Caki2 (cell line): Measurements from ENCODE around the gene CELF2. TPM values are rescaled to one million over a fixed set of nuclear protein-coding genes. Genes with fewer than 3 reads are reported as not detected.

Experiments used
- DNase-seq: peaks from one replicate; pipeline ENCODE4 v3.0.0-alpha.2; 2015; ENCODE audit warnings: low read depth
- in situ Hi-C: cut with HindIII; loops from 2 replicates; pipeline ENCODE4 v1.10.0; 2016; ENCODE audit warnings: low sequenced_read_pairs, low pct_unique_long_range_greater_than_20kb, mixed read lengths
- total RNA-seq: library from RNA; depleted of rRNA; stranded (reverse); fragments of >200 nt; shearing (Covaris generic); gene quantifications from 2 replicates; pipeline ENCODE4 v1.2.3, GENCODE V29; 2014; ENCODE audit warnings: low replicate concordance

The CELF2 gene
- total RNA-seq, 1 experiment from 2014 or later, result 0.10 TPM

DNA sequence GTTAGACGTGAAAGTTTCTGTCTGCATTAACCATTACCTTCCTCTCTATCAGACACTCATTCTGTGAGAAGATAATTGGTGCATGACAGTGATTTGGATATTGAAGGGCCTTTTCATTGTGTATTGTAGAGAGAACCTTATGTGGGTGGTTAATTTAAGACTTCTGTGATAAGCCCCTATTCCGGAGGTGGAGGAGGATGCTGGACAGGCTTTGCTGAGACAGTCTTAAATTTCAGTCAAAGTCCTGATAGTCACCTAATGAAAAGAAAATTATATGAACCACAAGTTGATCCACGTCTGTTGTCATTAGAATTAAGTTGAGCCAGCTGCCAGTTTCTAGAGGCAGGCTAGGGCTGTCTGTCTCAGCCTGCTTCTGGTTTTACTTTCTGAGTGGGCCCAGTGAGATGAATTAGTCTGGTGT is 62.9 kb downstream of the CELF2 start:
- no peak for DNase-seq
- in situ Hi-C loops, result no loop called here

DNA sequence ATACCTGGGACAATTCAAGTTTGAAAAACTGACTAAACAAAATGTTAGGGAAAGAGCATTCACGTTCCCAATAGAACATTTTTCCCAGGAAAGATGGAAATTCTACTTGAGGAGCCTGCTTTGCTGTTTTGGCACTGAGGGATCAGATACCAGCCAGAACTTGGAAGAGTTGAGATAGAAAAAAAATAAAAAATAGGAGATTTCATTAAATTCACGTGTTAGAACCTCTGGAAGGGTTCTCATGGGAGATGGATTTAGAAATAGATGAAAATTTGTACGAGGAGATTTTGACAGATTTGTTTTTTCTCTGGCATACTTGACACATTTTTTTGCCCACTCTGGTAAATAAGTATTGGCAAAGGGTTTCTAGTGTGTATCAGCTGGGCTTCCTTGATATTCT is 63.7 kb downstream of the CELF2 start:
- in situ Hi-C loops, result no loop called here
- DNase-seq, result no peak

DNA sequence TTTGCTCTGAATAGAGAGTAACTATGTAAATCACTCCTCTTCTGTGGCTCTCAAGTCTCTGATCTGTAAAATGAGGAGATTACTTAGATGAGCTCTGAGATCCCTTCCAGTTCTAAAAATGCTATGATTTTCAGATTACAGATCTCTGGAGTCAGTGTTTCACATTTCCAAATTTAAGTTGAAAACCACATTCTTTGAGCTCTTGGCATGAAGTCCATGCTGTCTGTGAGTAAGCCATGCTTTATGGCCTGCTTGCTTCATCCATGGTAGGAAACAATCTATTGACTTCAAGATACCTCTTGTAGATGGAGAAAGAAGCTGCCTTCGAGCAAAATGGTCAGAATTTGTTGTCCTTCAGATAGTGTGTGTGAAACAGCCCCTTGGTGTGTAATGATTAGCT is 64.9 kb downstream of the CELF2 start:
- no peak for DNase-seq
- in situ Hi-C loops, result no loop called here

DNA sequence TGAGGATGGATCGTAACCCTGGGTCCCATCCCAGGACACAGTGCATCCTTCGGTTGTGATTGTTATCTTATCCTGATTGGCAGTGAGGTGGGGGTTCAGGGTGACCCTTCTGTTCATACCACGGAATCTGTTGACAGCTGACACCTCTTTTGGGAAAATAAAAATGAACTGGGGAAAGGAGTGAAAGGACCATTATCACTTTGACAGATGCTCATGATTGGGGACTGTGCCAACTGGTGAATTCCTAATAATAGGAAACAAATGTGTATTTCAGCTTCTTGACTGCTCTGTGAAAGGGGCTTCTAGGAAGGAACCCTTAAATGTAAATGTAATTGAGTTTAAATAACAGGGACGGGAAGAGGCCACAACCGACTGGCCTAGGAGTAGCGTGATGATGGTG is 65.4 kb downstream of the CELF2 start:
- in situ Hi-C loops, result no loop called here

GRCh38 chr10:11085545-11085944 is 67.9 kb downstream of the CELF2 start:
- in situ Hi-C loops, result no loop called here
- no peak for DNase-seq

More for the DNA sequence above, 65.4 kb downstream of the CELF2 start:
- DNase-seq, result no peak

GRCh38 chr10:11086177-11086840 is 68.6 kb downstream of the CELF2 start:
- no peak for DNase-seq

GRCh38 chr10:11087372-11087771 is 69.7 kb downstream of the CELF2 start:
- in situ Hi-C loops, result no loop called here
- no peak for DNase-seq

More at GRCh38 chr10:11086177-11086840, 68.6 kb downstream of the CELF2 start:
- in situ Hi-C loops, result no loop called here

- DNase-seq, result no peak
- in situ Hi-C loops, result no loop called here
Measured at GRCh38 chr10:11088709-11089108, 71.0 kb downstream of the CELF2 start.

DNA sequence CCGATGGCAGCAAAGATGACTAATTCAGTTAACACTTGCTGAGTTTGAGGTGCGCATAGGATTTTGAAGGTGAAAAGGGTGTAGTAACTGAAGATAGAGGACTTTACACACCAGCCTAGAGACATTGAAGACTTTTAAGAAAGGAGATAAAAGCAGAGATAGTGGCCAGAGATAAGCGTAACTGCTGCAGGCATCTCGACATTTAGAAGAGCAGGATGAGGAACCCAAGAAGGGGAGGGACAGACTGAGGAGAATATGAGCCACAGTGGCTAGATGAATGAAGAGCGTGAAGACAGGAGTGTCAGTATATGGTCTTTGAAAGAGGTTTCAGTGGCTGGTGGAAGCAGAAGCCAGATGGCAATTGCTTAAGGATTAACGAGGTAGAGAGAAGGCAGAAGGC is 71.6 kb downstream of the CELF2 start:
- in situ Hi-C loops, result no loop called here
- no peak for DNase-seq

- in situ Hi-C loops, result no loop called here
- no peak for DNase-seq
Measured at GRCh38 chr10:11091517-11092102, 73.9 kb downstream of the CELF2 start.

- in situ Hi-C loops, result no loop called here
- DNase-seq, result no peak
Measured at GRCh38 chr10:11093771-11094736, 76.4 kb downstream of the CELF2 start.

GRCh38 chr10:11095374-11095801 is 77.7 kb downstream of the CELF2 start:
- no peak for DNase-seq
- in situ Hi-C loops, result no loop called here

DNA sequence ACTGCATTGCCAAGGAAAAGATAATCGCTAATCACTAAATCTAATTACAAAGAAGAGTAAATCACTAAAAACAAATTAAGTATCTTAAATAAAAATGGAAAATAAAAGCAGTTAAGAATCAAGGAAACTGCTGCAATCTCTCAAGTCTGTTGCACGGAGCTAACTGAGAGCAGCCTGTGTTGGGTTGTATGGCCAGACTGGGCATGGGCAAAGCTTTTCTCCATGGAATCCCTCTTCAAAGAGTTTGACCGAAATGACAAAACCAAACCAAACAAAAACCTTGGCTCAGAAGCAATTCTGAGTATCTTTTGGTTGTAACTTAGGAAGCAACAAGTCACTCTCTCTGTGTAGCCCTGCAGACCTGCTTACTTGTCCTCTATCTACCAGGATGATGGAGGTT is 78.8 kb downstream of the CELF2 start:
- in situ Hi-C loops, result no loop called here
- DNase-seq, result no peak

- in situ Hi-C loops, result no loop called here
- no peak for DNase-seq
Measured at GRCh38 chr10:11097686-11098085, 80.0 kb downstream of the CELF2 start.

GRCh38 chr10:11098666-11099065 is 81.0 kb downstream of the CELF2 start:
- no peak for DNase-seq
- in situ Hi-C loops, result no loop called here

DNA sequence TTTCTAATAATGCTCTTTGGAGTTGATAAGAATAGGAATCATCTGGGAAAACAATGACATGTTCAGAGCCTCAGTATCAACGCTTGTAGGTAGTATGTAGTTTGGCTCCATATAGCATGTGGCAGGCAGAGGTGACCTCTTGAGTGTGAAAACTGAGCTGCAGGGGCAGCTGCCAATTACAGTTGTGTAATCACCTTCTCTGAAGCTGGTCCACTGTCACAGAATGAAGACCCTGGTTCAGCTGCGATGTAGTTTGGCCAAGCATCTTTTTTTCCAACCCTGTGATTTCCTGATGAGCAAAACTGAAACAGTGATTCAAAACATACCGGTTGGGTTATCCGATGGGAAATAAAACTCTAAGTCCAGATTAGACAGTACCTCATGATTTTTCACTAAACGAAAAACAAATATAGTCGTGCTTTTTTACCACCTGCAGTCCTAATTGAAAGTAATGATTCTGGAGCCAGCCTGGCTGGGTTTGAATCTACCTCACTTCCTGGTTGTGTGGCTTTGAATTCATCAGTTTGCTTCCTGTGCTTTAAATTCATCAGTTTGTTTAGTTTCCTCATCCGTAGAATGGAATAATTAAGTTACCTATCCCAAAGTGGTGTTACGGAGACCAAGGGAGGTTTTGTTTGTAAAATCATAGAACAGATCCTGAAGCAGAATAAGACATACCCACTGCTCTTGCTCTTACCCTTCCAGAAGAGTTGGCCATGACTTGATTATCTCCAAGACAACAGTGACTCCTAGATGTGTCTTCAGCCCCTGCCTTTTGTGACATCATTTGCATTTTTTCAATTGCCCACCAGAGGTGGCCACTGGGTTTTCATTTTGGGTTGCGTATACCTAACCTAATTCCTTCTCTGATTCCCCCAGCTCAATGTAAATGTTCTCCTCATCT is 87.4 kb downstream of the CELF2 start:
- in situ Hi-C loops, result no loop called here
- no peak for DNase-seq

- DNase-seq, result no peak
- in situ Hi-C loops, result no loop called here
Measured at GRCh38 chr10:11105676-11106004, 88.0 kb downstream of the CELF2 start.

- in situ Hi-C loops, result no loop called here
- no peak for DNase-seq
Measured at GRCh38 chr10:11106621-11107374, 89.1 kb downstream of the CELF2 start.
